HG03442 (cell line): Measurements from ENCODE around the gene STAT1.

Experiments
- ATAC-seq: cut with Tn5 transposase; IDR thresholded peaks from one replicate; pipeline ENCODE4 v1.9.1; 2021; ENCODE audit warnings: mild to moderate bottlenecking, moderate library complexity; ENCODE audit not compliant: unreplicated experiment

The STAT1 gene

DNA sequence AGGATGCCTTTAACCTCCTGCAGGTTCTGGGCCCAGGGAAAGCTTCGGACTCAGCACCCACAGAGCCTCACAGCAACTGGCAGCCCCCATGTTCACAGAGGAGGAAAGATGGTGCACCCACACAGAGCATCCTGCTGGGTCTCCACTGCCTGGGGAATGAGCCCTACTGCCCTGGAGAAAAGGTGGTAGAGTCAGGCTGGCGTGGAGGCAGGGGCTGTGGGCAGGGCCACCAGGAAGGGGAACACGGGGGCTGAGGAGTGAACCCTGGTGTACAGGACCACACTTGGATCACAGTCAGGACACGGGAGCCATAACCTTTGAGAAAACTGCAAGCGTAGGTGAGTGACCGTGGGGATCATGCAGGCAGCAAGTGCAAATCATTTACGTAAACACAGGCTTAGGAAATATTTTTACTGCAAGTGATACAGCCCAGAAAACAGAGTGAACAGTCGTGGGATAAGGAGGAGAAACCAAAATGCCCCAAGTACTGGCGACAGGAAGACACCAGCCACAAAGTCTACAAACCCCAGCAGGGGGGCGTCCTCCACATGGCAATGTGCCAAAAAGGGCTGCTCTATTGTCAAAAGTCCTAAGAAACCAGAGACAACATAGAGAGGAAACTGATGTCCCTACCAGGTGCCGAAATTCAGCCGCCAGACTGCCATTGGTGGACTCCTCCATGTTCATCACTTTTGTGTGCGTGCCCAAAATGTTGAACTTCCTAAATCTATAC, 27.6 kb downstream of the STAT1 start:
- ATAC-seq: no peak

DNA sequence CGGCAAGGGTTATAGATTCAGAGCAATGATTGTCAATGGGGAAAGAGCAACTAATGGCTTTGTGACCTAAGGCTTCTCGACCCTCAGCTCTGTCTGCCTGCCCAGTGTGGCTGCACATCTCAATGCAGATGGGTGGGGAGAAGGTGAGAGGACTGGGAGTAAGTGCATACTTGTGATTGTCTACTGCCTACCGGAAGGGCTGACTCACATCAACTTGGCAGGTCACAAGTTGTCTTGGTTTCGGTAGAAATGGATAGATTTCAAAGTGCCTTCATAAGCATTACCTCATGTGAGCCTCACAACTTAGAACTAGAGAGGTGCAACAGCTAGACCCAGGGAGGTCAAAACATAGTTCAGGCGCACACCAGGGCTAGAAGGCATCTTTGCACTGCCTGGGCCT, 29.4 kb downstream of the STAT1 start:
- no peak for ATAC-seq

DNA sequence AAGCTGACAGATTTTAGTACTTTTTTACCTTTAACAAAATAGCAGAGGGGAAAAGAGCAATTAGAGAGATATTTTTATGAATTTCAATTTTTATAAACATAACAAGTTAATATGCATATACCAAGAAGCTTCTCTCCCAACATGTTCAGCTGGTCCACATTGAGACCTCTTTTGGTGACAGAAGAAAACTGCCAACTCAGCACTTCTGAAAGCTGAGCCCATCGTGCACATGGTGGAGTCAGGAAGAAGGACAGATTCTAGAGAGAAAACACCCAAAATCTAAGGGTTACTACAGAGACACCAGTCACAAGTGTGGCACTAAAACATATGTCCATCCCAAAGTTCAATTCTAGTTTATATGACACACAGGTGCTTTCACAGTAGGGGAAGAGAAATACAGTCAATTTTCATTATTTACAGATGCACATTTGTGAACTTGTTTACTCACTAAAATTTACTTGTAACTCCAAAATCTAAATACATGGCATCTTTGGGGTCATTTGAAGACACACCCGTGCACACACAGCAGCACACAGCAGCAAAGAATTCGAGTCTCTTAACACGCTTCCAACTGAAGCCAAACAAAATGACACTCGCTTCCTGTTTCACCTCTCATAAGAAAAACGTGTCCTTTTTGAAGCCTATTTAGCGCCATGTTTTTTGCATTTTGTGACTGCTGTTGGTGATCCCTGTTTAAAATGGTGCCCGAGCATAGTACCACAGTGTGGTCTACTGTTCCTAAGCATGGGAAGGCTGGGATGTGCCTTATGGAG, 31.5 kb downstream of the STAT1 start:
- ATAC-seq: no peak

DNA sequence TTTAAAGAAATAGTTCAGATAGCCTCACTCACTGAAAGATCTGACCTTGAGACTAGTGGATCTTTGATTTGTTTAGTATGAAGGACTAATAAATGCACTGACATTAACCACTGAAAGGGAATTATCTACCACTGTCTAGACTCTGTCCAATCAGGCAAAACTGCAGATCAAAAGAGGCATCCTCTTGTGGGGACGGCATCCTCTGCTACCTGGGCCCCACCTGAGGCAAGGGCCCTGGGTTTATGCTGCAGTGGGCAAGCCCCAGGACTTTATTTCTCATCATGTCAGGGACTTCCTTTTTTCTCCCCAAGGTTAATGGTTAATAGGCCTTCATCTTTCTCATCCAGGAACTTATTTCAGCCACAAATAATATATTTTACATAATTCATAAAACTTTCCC, 32.2 kb downstream of the STAT1 start:
- no peak for ATAC-seq

DNA sequence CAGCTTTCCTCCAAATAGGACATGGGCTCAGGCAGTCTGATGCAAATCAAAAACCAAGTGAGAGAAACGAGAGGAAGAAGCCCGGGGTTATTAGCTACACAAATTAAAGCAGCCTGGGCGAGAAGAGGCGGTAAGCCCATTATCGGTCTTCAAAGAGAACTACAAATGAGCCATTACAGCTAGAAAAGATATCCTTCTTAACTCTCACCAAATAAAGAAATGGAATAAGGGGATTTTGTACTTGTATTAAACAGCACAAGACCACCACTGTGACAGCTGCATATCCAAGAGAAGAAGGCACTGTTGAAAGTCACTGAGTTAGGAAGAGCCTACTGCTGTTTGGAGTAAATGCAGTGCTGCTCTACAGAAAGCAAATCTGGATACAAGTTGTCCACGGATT, 32.6 kb downstream of the STAT1 start:
- ATAC-seq: no peak

DNA sequence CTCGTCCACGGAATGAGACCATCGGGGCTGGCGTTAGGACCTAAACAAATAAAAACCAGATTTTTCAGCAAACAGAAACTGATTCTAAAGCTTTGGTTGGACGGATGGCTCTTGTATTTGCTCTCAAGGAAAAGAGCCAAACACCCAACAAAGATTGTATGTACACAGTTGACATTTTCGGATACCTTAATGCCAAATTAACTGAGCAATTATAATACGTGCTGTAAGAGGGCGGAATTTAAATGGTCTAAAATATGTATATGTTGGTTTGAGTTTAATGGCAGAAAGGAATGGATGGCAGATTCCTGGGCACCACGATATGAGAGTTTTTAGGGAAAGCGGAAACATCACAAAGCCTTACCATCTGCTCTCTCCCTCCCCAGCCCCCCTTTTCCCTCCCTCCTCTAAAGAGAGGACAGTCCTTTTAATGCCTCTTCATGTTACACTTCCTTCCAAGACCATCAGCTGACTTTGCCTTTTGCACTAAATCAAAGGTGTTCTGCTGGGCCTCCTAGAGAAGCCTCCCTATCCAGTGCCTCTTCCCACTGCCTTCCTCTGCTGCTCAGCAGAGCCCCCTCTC, 33.3 kb downstream of the STAT1 start:
- ATAC-seq: no peak

DNA sequence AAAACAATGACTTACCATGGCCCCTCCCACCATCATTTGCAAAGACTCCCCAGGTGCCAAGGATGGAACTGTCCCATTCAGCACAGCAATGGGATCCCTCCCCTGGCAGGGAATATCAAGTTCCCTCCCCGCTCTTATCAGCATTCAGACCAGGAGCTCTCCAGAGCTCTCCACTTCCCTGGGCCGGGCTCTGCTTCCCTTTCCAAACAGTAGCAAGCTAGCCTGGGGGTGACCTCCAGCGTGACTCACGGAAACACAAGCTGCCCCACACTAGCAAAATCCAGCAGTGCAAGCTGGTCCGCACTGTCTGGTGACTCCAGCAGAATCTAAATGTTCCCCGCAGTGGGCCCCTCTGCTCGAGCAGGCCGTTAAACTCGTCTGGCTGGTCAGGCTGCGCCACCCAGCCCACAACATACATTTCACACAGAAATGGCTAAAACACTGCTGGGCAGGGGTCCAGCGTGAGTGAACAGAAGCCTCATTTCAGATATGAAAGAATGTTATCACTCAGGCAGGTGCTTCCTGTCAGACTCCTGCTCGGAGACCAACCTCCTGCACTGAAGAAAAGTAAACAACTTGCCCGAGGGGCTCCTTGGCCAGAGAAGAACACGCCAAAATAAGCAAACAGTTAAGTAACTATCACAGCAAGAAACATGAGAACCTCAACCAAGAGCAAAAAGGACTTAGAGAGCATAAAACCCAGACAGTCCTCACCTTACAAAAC, 33.9 kb downstream of the STAT1 start:
- no peak for ATAC-seq

DNA sequence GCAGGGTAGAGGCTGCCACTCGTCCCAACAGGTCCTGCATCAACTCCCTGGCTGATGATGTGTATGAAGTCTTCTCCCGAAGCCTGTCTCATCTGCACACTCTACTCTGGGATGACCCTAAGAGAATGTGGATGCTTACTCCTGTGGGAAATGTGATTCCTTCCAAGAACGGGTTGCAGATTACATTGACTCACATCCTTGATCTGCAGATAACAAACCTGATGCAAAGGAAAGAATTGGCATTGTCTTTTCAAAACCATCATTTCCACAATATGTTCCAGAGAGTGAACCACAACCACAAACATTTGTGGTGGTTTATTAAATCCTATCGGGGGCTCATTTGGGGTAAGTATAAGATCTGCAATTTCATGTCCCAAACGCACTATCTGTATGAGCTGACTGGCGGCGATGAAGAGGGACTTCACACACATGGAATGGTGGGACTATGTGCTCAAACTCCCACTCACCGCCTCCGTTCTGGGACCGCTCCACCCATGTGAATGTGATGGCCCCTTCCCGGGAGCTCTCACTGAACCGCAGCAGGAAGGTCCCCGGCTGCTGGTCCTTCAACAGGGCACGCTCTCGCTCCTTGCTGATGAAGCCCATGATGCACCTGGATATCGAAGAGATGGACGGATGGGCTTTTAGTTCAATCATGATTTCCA, 35.5 kb downstream of the STAT1 start:
- no peak for ATAC-seq

DNA sequence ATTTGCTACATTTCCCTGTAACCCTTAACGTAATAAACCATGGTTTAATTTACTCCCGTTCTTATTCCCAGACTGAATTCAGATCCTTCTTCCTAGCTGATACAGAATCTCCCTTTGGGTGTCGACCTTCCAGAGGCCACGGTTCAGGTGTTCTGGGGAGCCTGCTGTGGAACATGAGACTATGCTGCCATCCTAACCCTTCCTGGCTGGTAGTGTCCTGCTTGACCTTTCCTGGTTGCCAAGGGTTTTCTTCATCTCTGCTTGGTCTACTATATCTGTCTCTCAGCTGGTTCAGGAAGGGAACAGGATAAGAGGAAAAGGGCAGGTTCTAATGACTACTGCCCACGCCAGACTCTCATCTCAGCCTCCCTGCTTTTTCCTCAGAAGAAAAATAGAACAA, 36.5 kb downstream of the STAT1 start:
- ATAC-seq: no peak

DNA sequence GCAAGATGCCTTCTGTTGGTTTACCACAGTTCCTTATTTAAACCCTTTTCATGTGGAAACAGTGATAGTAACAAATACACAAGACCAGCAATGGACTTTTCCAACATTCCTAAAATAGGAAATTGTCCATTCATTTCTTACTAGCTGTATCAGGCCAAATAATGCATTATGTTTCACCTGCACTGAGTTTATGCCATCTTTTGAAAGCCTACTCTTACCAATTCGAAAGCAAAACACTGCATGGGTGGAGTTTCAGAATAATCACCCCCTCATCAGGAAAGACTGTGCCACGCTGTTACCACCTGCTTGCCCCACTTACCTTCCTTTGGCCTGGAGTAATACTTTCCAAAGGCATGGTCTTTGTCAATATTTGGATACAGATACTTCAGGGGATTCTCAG, 37.5 kb downstream of the STAT1 start:
- no peak for ATAC-seq

DNA sequence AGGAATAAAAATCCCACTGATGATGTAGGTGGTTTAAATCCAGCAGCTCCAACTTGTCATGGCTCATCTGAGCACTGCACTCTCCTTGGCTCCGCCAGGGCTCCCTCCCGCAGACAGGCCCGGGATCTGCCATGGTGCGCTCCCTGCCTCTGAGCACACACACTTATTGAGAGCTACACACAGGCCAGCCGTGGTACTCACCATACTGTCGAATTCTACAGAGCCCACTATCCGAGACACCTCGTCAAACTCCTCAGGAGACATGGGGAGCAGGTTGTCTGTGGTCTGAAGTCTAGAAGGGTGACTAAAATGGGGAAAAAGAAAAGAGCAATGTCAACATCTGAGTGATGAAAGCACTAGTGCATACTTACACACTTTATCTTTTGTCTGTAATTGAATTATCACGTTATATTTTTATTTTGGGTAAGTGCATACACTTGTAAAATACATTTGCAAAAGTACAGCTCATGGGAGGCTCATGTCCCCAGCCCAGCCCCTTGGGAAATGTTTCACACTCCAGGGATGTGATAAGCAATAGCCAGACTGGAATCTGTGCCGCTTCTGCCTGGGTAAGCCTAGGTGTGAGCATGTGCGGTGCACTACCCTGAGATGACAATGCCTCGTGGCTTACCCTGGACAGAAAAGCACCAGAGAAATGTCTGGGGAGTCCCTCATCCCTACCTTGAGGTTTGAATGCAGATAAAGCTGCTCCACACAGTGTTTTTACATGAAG, 39.2 kb downstream of the STAT1 start:
- ATAC-seq: no peak

DNA sequence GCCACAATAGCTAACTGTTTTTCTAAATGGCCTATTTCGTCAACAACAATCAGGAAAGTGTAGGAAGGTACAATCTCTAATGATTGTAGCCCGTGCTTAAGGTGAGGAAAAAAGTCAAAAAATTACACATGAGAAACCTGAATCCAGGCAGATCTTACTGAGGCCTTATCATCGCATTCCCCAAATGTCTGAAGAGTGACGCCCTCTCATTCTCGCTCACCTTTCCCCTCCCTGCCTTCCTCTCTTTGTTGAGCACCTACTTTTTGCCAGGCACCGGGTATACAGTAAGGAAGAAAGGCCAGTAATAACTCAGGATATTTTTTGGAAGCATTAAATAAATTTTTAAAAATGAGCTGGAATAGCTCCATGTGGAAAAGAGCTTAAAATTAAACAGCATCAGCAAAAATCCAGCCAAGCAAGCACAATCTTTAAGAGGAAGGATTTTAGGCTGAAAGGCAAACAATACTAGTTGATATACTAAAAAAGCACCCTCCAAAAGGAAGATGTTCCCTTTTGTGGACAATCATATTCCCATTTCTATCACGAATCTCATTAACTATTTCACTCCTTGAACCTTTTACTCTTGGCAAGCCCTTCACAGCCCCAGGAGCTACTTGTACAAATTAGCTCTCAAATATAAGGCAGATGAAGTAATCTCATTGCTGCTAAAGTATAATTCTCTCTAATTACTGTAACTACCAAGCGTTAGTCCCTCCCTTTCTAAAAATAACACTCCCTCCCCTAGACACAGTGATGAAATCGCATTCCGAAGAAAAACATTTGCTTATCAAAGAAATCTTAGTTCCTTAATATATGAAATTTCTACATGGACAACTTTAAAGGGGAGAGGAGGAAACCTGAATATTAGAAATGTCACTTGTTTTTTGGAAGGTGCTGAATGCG, 40.0 kb downstream of the STAT1 start:
- no peak for ATAC-seq

DNA sequence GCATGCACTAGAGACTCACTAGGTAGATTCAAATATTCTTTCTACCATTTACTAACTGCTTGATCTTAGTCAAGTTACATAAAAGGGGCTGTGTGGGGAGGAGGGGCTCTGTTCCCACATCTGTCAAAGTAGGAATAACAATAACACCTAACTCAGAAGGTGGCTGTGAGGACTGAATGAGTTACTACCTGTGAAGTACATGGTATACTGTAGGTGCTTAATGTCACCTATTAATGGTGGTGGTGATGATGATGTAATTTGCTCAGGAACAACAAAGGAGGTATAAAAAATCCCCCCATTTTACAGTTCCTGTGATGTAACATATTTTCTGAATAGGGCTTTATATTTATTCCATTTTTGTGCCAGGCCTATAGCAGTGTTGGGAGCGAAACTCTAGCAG, 40.7 kb downstream of the STAT1 start:
- ATAC-seq: no peak

DNA sequence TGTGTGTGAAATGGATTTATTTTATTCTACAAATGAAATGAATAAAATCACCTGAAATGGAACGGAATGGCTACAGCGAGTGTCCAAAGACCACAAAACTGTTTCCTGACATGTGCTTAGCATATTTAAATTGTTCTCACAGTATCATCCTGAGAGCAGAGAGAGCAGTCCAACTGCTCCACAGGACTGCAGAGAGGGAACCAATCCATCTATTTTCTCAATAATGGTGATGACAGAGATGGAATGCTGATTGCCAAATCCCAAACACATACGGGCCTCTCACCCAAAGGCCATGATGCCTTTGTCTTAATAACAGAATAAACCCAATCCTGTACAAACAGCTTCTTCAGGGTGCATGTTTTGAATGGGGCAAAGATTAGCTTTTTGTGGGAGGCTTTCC, 41.1 kb downstream of the STAT1 start:
- no peak for ATAC-seq

DNA sequence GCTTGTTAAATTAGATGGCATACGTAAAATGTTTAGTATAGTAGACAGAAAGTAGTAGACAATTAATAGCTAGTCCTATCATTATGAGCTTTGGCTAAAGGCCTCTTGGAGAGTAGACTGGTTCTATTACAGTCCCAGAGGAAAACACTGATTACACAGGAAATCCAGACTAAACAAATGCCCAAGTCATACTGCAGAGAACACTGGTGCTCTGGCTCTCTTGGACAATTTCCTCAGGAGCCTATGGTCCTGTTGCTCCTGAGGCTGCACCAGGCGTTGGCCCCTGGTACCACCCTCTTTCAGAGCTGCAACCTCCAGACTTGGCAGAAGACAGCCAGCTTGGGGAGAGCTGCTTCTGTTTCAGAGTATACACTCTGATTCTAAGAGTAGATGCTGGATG, 41.8 kb downstream of the STAT1 start:
- ATAC-seq: no peak

DNA sequence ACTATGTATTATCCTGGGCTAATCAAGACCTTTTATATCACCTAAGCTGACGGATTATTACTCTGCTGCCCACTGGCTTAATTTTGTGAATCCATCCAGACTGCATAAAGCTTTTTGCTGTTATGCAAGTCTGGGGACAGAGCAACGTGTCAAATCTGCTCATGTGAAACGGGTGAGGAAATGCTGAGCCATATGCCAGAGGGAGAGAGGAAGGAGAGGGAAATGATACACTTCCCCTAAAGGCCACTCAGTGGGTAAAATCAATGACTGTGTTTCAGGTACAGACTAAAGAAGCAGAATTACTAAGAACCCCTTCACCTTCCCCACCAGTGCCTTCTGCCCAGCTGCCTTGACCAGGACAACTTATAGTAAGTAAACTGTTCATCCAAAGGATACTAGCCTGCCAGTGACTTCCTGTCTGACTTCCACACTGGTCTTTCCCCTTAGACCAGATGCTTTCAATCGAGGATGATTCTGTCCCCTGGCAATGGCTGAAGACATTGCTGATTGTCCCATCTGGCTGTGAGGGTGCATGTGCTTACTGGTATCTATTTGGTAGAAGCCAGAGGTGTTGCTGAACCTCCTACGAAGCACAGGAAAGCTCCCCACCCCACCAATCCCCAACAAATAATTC, 43.0 kb downstream of the STAT1 start:
- no peak for ATAC-seq

DNA sequence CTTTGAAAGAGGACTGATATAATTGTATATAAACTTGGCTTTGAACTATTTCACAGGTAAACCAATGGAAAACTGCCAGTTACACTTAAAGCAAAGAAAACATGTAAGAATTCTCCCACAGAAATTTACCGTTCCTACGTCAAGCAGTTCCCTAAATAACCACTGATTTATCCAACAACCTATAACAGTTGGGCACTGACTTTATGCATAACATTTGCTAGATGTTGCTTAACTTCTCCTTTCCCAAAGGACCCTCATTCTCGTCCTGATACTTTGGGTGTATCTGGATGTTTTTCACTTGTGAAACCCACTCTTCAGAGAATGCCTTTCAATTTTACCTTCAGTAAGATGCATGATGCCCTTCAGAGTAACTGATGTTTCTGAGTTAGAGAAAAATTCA, 43.8 kb downstream of the STAT1 start:
- no peak for ATAC-seq

DNA sequence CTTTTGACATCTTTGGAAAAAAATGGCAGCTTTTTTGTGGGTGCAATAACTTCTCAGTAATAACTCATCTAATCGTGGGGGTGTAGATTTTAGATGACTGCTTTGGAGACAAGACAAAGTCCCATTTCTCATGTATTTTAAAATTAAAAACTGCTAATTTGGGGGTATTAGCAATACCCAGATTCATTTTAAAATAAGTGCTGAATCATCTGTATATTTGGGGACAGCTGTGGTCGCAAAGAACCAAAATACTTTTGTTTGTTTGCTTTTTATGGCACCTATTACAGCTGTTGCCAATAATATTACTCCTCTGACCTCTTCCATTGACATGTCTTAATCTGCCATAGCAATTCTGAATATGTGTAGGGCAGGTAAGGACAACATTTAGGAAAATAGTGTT, 45.4 kb downstream of the STAT1 start:
- ATAC-seq: no peak
